H9 (cell line): ENCODE results near the gene USP44. TPM values are rescaled to one million over a fixed set of nuclear protein-coding genes. Genes with fewer than 3 reads are reported as not detected.

Source experiments
- DNase-seq: peaks from one replicate; pipeline ENCODE4 v3.0.0-alpha.2; 2017
- H2AFZ ChIP-seq: one replicate; pipeline ENCODE4 v1.6.1; 2013; ENCODE audit warnings: mild to moderate bottlenecking, low read length, control low read depth, moderate library complexity
- H2AK5ac ChIP-seq: 2 replicates; pipeline ENCODE4 v1.6.1; 2013; ENCODE audit warnings: low read length, control low read depth, mixed read lengths; ENCODE audit not compliant: insufficient read length
- H2BK120ac ChIP-seq: one replicate; pipeline ENCODE4 v1.6.1; 2013; ENCODE audit warnings: low read depth, mild to moderate bottlenecking, low read length, control low read depth, inconsistent platforms; ENCODE audit not compliant: poor library complexity, severe bottlenecking
- H2BK12ac ChIP-seq: 2 replicates; pipeline ENCODE4 v1.6.1; 2013; ENCODE audit warnings: low read length, control low read depth, mixed read lengths, low read depth; ENCODE audit not compliant: insufficient read length
- H2BK15ac ChIP-seq: 2 replicates; pipeline ENCODE4 v1.6.1; 2013; ENCODE audit warnings: low read depth, low read length, control low read depth
- H2BK20ac ChIP-seq: one replicate; pipeline ENCODE4 v1.6.1; 2013; ENCODE audit warnings: low read depth, mild to moderate bottlenecking, low read length, control low read depth, inconsistent platforms; ENCODE audit not compliant: poor library complexity, severe bottlenecking
- H2BK5ac ChIP-seq: 2 replicates; pipeline ENCODE4 v1.6.1; 2013; ENCODE audit warnings: low read length, control low read depth, mixed read lengths; ENCODE audit not compliant: insufficient read length
- H3K14ac ChIP-seq: 2 replicates; pipeline ENCODE4 v1.6.1; 2013; ENCODE audit warnings: low read length, control low read depth; ENCODE audit not compliant: insufficient read depth
- H3K18ac ChIP-seq: 2 replicates; pipeline ENCODE4 v1.6.1; 2013; ENCODE audit warnings: low read depth, mild to moderate bottlenecking, mixed read lengths, low read length, control low read depth; ENCODE audit not compliant: insufficient read length
- H3K23ac ChIP-seq: 2 replicates; pipeline ENCODE4 v1.6.1; 2013; ENCODE audit warnings: low read length, control low read depth, mixed read lengths, low read depth; ENCODE audit not compliant: insufficient read length
- H3K23me2 ChIP-seq: 2 replicates; pipeline ENCODE4 v1.6.1; 2013; ENCODE audit warnings: low read depth, mild to moderate bottlenecking, mixed read lengths, low read length, control low read depth; ENCODE audit not compliant: insufficient read length, poor library complexity, severe bottlenecking
- H3K27ac ChIP-seq: 2 replicates; pipeline ENCODE4 v1.5.1; 2013; ENCODE audit warnings: low read length, control low read depth, mixed read lengths, low read depth; ENCODE audit not compliant: insufficient read length
- H3K27me3 ChIP-seq: 2 replicates; pipeline ENCODE4 v1.6.1; 2013; ENCODE audit warnings: low read length, control low read depth, inconsistent platforms; ENCODE audit not compliant: insufficient read depth
- H3K4ac ChIP-seq: 2 replicates; pipeline ENCODE4 v1.6.1; 2013; ENCODE audit warnings: low read depth, mild to moderate bottlenecking, control low read depth, inconsistent platforms, low read length, moderate library complexity
- H3K4me1 ChIP-seq: 2 replicates; pipeline ENCODE4 v1.6.1; 2013; ENCODE audit warnings: low read length, control low read depth, inconsistent platforms; ENCODE audit not compliant: insufficient read depth
- H3K4me2 ChIP-seq: 2 replicates; pipeline ENCODE4 v1.6.1; 2013; ENCODE audit warnings: low read length, control low read depth, mixed read lengths; ENCODE audit not compliant: insufficient read length, insufficient read depth
- H3K56ac ChIP-seq: 2 replicates; pipeline ENCODE4 v1.6.1; 2013; ENCODE audit warnings: low read depth, mild to moderate bottlenecking, mixed read lengths, low read length, control low read depth; ENCODE audit not compliant: insufficient read length
- H3K79me1 ChIP-seq: 2 replicates; pipeline ENCODE4 v1.6.1; 2013; ENCODE audit warnings: low read depth, mild to moderate bottlenecking, moderate library complexity, low read length, control low read depth, inconsistent platforms; ENCODE audit not compliant: insufficient read depth, poor library complexity, severe bottlenecking
- H3K79me2 ChIP-seq: 2 replicates; pipeline ENCODE4 v1.6.1; 2013; ENCODE audit warnings: low read length, control low read depth, inconsistent platforms; ENCODE audit not compliant: insufficient read depth
- H3K9ac ChIP-seq: 2 replicates; pipeline ENCODE4 v1.6.1; 2013; ENCODE audit warnings: low read length, control low read depth, mixed read lengths; ENCODE audit not compliant: insufficient read length; ENCODE audit errors: extremely low read depth
- H3K9me3 ChIP-seq: one replicate; pipeline ENCODE4 v1.6.1; 2013; ENCODE audit warnings: low read depth, low read length, inconsistent platforms; ENCODE audit not compliant: control insufficient read depth
- H3T11ph ChIP-seq: one replicate; pipeline ENCODE4 v1.6.1; 2013; ENCODE audit warnings: mild to moderate bottlenecking, low read length, control low read depth, inconsistent platforms
- H4K20me1 ChIP-seq: one replicate; pipeline ENCODE4 v1.6.1; 2013; ENCODE audit not compliant: control insufficient read depth, insufficient read length, insufficient read depth
- H4K5ac ChIP-seq: 2 replicates; pipeline ENCODE4 v1.6.1; 2013; ENCODE audit warnings: low read depth, mild to moderate bottlenecking, mixed read lengths, low read length, control low read depth; ENCODE audit not compliant: insufficient read length
- H4K8ac ChIP-seq: replicated peaks from 2 replicates; pipeline ENCODE4 v1.6.1; 2013; ENCODE audit warnings: low read length, control low read depth, mixed read lengths, low read depth; ENCODE audit not compliant: insufficient read length
- H4K91ac ChIP-seq: 2 replicates; pipeline ENCODE4 v1.6.1; 2013; ENCODE audit warnings: low read depth, mild to moderate bottlenecking, moderate library complexity, mixed read lengths, low read length, control low read depth; ENCODE audit not compliant: insufficient read length
- H3K27ac Mint-ChIP-seq, 3 experiments: 2 replicates in 2 of 3; 3 replicates in 1 of 3; pipeline ENCODE4 v1.8.0; 2020 to 2021; ENCODE audit warnings: mixed read lengths in 3 of 3, mild to moderate bottlenecking in 1 of 3, moderate library complexity in 1 of 3
- H3K27me3 Mint-ChIP-seq: 2 replicates; pipeline ENCODE4 v1.8.0; 2021; ENCODE audit warnings: low read depth, mild to moderate bottlenecking, moderate library complexity, mixed read lengths
- H3K36me3 Mint-ChIP-seq, 3 experiments: 2 replicates in 2 of 3; 3 replicates in 1 of 3; pipeline ENCODE4 v1.8.0; 2020 to 2021; ENCODE audit warnings: low read depth in 3 of 3, mixed read lengths in 3 of 3; ENCODE audit not compliant: insufficient read depth in 1 of 3
- H3K4me1 Mint-ChIP-seq, 2 experiments: 2 replicates each; pipeline ENCODE4 v1.8.0; 2020; ENCODE audit warnings: mixed read lengths in 2 of 2
- H3K4me3 Mint-ChIP-seq, 2 experiments: 2 replicates in 1 of 2; 3 replicates in 1 of 2; pipeline ENCODE4 v1.8.0; 2020 to 2021; ENCODE audit warnings: mild to moderate bottlenecking in 2 of 2, mixed read lengths in 2 of 2, moderate library complexity in 1 of 2
- H3K9me3 Mint-ChIP-seq, 2 experiments: 2 replicates in 1 of 2; 3 replicates in 1 of 2; pipeline ENCODE4 v1.8.0; 2020; ENCODE audit warnings: mild to moderate bottlenecking in 2 of 2, mixed read lengths in 2 of 2, moderate library complexity in 1 of 2
- WGBS: extraction: QIAGEN DNeasy Blood & Tissue Kit; methylation state at CpG from one replicate; pipeline ENCODE4 v1.1.7; 2013; ENCODE audit warnings: missing lambda C conversion rate, low lambda C conversion rate, mixed read lengths; ENCODE audit not compliant: insufficient read length; ENCODE audit errors: extremely low coverage; 5-methylcytosine and 5-hydroxymethylcytosine counted together
- total RNA-seq: library from RNA; stranded (reverse); gene quantifications from 2 replicates; pipeline ENCODE4 v1.2.1, GENCODE V29; 2021
- TF ChIP-seq, protein P1 (sequence below): fragments of 200-600 bp; sonication (generic); conservative IDR thresholded peaks from 3 replicates; pipeline ENCODE4 v1.8.0; 2021; ENCODE audit warnings: antibody characterized with exemption, mild to moderate bottlenecking

The USP44 gene
- total RNA-seq, 1 experiment from 2014 or later = 185 TPM

DNA sequence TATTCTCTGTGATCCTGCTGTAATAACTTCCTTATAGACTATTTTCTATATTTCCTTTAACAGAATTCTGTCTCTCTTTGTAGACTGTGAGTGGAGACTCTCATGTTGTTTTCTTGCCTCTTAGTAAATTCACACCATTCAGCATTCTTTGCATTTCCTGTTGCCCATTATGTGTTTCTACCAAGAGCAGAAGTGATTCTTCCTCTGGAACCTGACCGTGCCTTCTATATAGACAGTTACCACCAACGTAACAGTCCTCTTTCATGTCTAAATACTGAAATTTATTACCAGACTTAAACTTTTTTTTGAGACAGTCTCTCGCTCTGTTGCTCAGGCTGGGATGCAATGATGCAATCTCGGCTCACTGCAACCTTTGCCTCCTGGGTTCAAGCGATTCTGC, 46.2 kb downstream of the USP44 start:
- DNase-seq = no peak
- no peaks in the 10 kb centered on the region; a peak in 1 of 4 replicates for H3K4me1 Mint-ChIP-seq
- no peak overlapping the region for H2AFZ ChIP-seq
- peak overlapping the region; percentile 35 to 79 (median 36); a peak in 6 of 7 replicates for H3K27ac Mint-ChIP-seq
- H2BK12ac ChIP-seq = no peak overlapping the region
- H3K27me3 ChIP-seq = no peaks in the 10 kb centered on the region; the same call in 1 of the 2 replicates
- no peak overlapping the region for H4K8ac ChIP-seq
- H4K20me1 ChIP-seq = no peaks in the 10 kb centered on the region
- H3K9me3 Mint-ChIP-seq = no peaks in the 10 kb centered on the region
- no peak overlapping the region for H3K4me2 ChIP-seq
- H3K79me2 ChIP-seq = no peaks in the 10 kb centered on the region
- H3K23ac ChIP-seq = no peak overlapping the region
- H3K4me3 Mint-ChIP-seq = no peak overlapping the region; a peak in 1 of 5 replicates
- no peak overlapping the region for H3K4ac ChIP-seq
- no peak overlapping the region for H4K5ac ChIP-seq
- H2AK5ac ChIP-seq = no peak overlapping the region
- no peak overlapping the region for H4K91ac ChIP-seq
- H3K23me2 ChIP-seq = no peaks in the 10 kb centered on the region
- no peak overlapping the region for H2BK20ac ChIP-seq
- peaks cover 37 to 77% (median 74%) of the 10 kb centered on the region in 3 experiments; a peak in 6 of 7 replicates for H3K36me3 Mint-ChIP-seq
- H3T11ph ChIP-seq = no peak overlapping the region
- no peaks in the 10 kb centered on the region for H3K79me1 ChIP-seq
- WGBS = no CpG with 5 or more reads among the region's 5 CpGs
- no peak overlapping the region for H2BK120ac ChIP-seq
- H3K9ac ChIP-seq = no peak overlapping the region
- H3K9me3 ChIP-seq = no peaks in the 10 kb centered on the region
- no peak overlapping the region for H3K27ac ChIP-seq
- H3K4me1 ChIP-seq = no peaks in the 10 kb centered on the region
- no peaks in the 10 kb centered on the region for H3K27me3 Mint-ChIP-seq
- no peak overlapping the region for H3K14ac ChIP-seq
- TF ChIP-seq, protein P1, sequence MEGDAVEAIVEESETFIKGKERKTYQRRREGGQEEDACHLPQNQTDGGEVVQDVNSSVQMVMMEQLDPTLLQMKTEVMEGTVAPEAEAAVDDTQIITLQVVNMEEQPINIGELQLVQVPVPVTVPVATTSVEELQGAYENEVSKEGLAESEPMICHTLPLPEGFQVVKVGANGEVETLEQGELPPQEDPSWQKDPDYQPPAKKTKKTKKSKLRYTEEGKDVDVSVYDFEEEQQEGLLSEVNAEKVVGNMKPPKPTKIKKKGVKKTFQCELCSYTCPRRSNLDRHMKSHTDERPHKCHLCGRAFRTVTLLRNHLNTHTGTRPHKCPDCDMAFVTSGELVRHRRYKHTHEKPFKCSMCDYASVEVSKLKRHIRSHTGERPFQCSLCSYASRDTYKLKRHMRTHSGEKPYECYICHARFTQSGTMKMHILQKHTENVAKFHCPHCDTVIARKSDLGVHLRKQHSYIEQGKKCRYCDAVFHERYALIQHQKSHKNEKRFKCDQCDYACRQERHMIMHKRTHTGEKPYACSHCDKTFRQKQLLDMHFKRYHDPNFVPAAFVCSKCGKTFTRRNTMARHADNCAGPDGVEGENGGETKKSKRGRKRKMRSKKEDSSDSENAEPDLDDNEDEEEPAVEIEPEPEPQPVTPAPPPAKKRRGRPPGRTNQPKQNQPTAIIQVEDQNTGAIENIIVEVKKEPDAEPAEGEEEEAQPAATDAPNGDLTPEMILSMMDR = no peak
- no peak overlapping the region for H3K18ac ChIP-seq
- H2BK15ac ChIP-seq = no peak overlapping the region
- no peak overlapping the region for H3K56ac ChIP-seq
- H2BK5ac ChIP-seq = no peak overlapping the region
